ENCODE measurements around the gene CPLX4.
"Not testable (repeated sequence)": the region's sequence is repeated elsewhere in the genome, so short reads cannot be mapped to it uniquely, and the experiment has no call there.

GRCh38 chr18:59255491-59255890 lies 63.0 kb downstream of the CPLX4 start:
- not testable (repeated sequence) for TF ChIP-seq SUZ12 (IDR thresholded peaks at IDR 0.05; ENCODE audit: extremely low read depth, insufficient read depth, insufficient read length); ZNF274 (IDR thresholded peaks at IDR 0.05; ENCODE audit: low read depth, low read length)

Measured in NT2/D1 (cell line).